Measurements from ENCODE around the gene SLC8A1.

Gene SLC8A1

DNA sequence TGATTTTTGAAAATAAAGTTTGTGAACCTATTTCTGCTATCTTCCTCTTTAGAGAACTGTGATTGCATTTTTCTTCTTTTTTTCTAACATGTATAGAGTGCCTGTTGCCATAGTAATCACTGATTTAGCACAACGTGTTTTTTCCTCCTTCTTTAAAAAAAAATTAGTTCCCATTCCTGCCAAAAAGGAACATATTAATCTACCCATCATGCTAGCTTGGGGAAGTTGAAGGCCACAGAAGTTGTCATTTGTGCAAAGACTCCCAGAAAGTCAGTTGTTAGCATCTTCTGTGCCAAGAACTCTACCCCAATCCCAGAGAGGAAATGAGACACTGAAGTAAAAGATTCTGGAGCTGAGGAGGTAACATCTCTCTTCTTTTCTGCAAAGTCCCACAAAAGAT, 57.3 kb downstream of the SLC8A1 start:
- Histone ChIP-seq H3K36me3 (ENCODE audit: control insufficient read depth in 1 of 2, insufficient read depth in 2 of 2, low read length in 2 of 2) (no peaks in the 10 kb centered on the region), H3K4me1 (ENCODE audit: control insufficient read depth in 1 of 2, insufficient read depth in 2 of 2, low read length in 2 of 2) (no peaks in the 10 kb centered on the region), H3K4me3 (ENCODE audit: low read depth in 1 of 2, low read length in 2 of 2) (no peak overlapping the region), H3K27me3 (ENCODE audit: control insufficient read depth in 1 of 2, insufficient read depth in 2 of 2, low read length in 2 of 2) (no peaks in the 10 kb centered on the region), H3K9me3 (ENCODE audit: control insufficient read depth in 1 of 2, low read length in 2 of 2) (no peaks in the 10 kb centered on the region), H3K27ac (ENCODE audit: low read depth, low read length) (no peak overlapping the region), H3K9ac (ENCODE audit: low read depth in 1 of 2, low read length in 2 of 2) (no peak overlapping the region)

DNA sequence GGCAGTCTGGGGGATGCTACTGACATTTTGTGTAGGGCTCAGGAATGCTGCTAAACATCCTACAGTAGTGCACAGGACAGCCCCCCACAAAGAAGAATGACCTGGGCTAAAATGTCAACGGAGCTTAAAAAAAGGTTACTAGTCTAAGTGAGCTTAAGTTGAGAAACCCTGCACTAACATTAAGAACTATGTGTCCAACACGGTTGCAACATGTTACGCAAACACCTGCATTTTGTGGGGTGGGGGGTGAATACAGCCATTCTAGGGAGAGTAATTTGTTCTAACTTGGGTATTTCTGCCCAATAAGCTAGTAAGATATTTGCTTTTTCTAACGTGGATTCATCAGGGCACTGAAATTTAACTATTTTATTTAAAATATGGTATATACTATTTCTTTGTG, 57.9 kb downstream of the SLC8A1 start:
- H3K27ac ChIP-seq (ENCODE audit: low read depth, low read length), result no peak overlapping the region
- no peaks in the 10 kb centered on the region for H3K4me1 ChIP-seq (ENCODE audit: control insufficient read depth in 1 of 2, insufficient read depth in 2 of 2, low read length in 2 of 2)
- no peaks in the 10 kb centered on the region for H3K27me3 ChIP-seq (ENCODE audit: control insufficient read depth in 1 of 2, insufficient read depth in 2 of 2, low read length in 2 of 2)
- H3K4me3 ChIP-seq (ENCODE audit: low read depth in 1 of 2, low read length in 2 of 2), result no peak overlapping the region
- no peaks in the 10 kb centered on the region for H3K9me3 ChIP-seq (ENCODE audit: control insufficient read depth in 1 of 2, low read length in 2 of 2)
- H3K36me3 ChIP-seq (ENCODE audit: control insufficient read depth in 1 of 2, insufficient read depth in 2 of 2, low read length in 2 of 2), result no peaks in the 10 kb centered on the region
- H3K9ac ChIP-seq (ENCODE audit: low read depth in 1 of 2, low read length in 2 of 2), result no peak overlapping the region

DNA sequence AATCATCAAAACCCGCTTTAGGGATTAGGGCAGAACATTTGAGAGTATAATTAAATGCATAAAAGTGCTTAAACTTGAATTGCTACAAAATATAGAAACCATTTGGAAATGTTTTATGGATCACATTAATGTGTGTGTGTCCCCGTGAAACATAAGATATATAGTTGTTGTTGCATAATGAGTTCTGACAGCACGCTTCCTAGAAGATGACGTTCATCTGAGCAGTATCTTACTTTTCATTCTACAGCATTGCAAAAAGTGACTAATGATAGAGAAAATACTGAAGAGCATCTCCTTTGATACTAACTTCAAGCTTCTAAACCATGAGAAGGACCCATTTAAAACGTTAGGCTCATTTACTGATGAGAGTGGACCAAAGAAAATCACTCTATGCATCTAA, 63.7 kb downstream of the SLC8A1 start:
- no peak overlapping the region for H3K9ac ChIP-seq (ENCODE audit: low read depth in 1 of 2, low read length in 2 of 2)
- H3K4me3 ChIP-seq (ENCODE audit: low read depth in 1 of 2, low read length in 2 of 2), result no peak overlapping the region
- H3K27ac ChIP-seq (ENCODE audit: low read depth, low read length), result no peak overlapping the region
- no peaks in the 10 kb centered on the region for H3K9me3 ChIP-seq (ENCODE audit: control insufficient read depth in 1 of 2, low read length in 2 of 2)
- no peaks in the 10 kb centered on the region for H3K27me3 ChIP-seq (ENCODE audit: control insufficient read depth in 1 of 2, insufficient read depth in 2 of 2, low read length in 2 of 2)
- H3K36me3 ChIP-seq (ENCODE audit: control insufficient read depth in 1 of 2, insufficient read depth in 2 of 2, low read length in 2 of 2), result no peaks in the 10 kb centered on the region
- no peaks in the 10 kb centered on the region for H3K4me1 ChIP-seq (ENCODE audit: control insufficient read depth in 1 of 2, insufficient read depth in 2 of 2, low read length in 2 of 2)

DNA sequence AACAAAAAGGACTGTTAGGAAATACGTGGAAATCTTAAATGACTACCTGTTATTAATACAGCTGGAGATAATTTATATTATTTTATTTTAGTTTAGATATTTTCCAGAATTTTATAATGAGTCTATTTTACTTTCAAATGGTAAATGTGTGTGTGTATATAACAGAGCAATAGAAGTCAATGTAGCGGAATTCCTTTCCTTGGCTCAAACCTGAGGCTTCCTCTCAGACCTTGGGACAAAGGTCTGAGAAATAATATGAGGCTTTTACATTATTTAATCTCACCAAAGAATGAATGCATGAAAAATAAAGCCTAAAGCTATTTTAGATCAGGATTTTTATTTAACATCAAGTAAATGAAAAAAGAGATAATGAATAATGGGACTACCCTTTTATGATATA, 65.7 kb downstream of the SLC8A1 start:
- H3K36me3 ChIP-seq (ENCODE audit: control insufficient read depth in 1 of 2, insufficient read depth in 2 of 2, low read length in 2 of 2), result no peaks in the 10 kb centered on the region
- no peaks in the 10 kb centered on the region for H3K4me1 ChIP-seq (ENCODE audit: control insufficient read depth in 1 of 2, insufficient read depth in 2 of 2, low read length in 2 of 2)
- no peak overlapping the region for H3K27ac ChIP-seq (ENCODE audit: low read depth, low read length)
- H3K27me3 ChIP-seq (ENCODE audit: control insufficient read depth in 1 of 2, insufficient read depth in 2 of 2, low read length in 2 of 2), result no peaks in the 10 kb centered on the region
- H3K9me3 ChIP-seq (ENCODE audit: control insufficient read depth in 1 of 2, low read length in 2 of 2), result peaks cover 9 to 10% of the 10 kb centered on the region in 2 donors
- no peak overlapping the region for H3K4me3 ChIP-seq (ENCODE audit: low read depth in 1 of 2, low read length in 2 of 2)
- no peak overlapping the region for H3K9ac ChIP-seq (ENCODE audit: low read depth in 1 of 2, low read length in 2 of 2)

DNA sequence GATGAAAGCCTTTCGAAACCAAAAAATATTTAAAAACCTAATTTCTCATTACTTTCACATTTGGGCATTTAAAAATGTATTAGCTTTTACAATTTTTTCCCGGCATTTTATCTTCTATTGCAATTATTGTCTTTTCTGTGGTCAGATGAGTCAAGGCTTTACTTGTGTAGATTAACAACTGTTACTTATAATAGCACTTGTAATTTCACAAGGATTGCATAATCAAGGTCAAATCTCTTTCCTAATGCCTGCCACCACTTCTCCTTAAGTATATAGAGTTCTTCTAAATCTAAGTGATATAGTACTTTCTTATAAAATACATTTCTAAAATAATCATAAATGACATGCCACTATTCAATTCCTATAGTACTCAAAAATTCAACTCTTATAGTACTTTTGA, 67.2 kb downstream of the SLC8A1 start:
- Histone ChIP-seq H3K27me3 (ENCODE audit: control insufficient read depth in 1 of 2, insufficient read depth in 2 of 2, low read length in 2 of 2) (no peaks in the 10 kb centered on the region), H3K9ac (ENCODE audit: low read depth in 1 of 2, low read length in 2 of 2) (no peak overlapping the region), H3K27ac (ENCODE audit: low read depth, low read length) (no peak overlapping the region), H3K36me3 (ENCODE audit: control insufficient read depth in 1 of 2, insufficient read depth in 2 of 2, low read length in 2 of 2) (no peaks in the 10 kb centered on the region), H3K4me1 (ENCODE audit: control insufficient read depth in 1 of 2, insufficient read depth in 2 of 2, low read length in 2 of 2) (no peaks in the 10 kb centered on the region), H3K9me3 (ENCODE audit: control insufficient read depth in 1 of 2, low read length in 2 of 2) (peaks cover 9 to 16% of the 10 kb centered on the region in 2 donors), H3K4me3 (ENCODE audit: low read depth in 1 of 2, low read length in 2 of 2) (no peak overlapping the region)

DNA sequence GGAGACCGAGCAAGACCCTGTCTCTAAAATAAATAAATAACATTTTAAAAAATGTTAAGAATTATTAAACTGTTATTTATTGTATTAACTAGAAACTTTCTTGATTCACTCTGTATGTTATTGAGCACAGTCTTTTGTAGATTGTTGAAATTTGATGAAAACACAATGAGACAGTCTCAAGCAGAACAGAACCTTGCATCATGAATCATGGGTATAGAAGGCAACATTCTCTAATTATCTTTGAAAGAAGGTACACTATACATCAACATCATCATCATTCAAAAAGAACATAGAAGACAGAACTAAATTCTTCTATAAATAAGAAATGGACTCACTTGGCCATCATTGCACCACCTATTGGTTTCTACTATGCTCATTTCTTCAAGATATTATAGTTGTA, 67.7 kb downstream of the SLC8A1 start:
- Histone ChIP-seq H3K27ac (ENCODE audit: low read depth, low read length) (no peak overlapping the region), H3K36me3 (ENCODE audit: control insufficient read depth in 1 of 2, insufficient read depth in 2 of 2, low read length in 2 of 2) (no peaks in the 10 kb centered on the region), H3K27me3 (ENCODE audit: control insufficient read depth in 1 of 2, insufficient read depth in 2 of 2, low read length in 2 of 2) (no peaks in the 10 kb centered on the region), H3K4me1 (ENCODE audit: control insufficient read depth in 1 of 2, insufficient read depth in 2 of 2, low read length in 2 of 2) (no peaks in the 10 kb centered on the region), H3K4me3 (ENCODE audit: low read depth in 1 of 2, low read length in 2 of 2) (no peak overlapping the region), H3K9me3 (ENCODE audit: control insufficient read depth in 1 of 2, low read length in 2 of 2) (peaks cover 9 to 16% of the 10 kb centered on the region in 2 donors), H3K9ac (ENCODE audit: low read depth in 1 of 2, low read length in 2 of 2) (no peak overlapping the region)

DNA sequence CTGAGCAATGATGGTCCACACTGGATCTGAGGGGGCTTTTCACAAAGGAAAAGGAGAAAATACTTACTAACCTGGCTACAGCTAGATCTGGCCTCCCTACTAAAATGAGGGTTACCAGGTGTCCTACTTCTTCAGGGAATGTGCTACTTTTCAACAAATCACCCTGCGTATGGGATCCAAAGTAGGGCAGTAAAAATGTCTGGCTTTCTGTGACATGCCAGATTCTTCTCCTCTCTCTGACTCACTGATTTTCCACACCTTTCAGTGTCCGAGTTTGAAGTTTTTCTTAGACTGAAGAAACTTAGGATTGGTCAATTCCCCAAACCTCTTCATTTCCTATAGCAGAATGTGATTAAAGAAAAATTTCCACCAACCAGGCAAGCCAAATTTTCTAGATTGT, 71.2 kb downstream of the SLC8A1 start:
- H3K9me3 ChIP-seq (ENCODE audit: control insufficient read depth in 1 of 2, low read length in 2 of 2), result peaks cover 9 to 16% of the 10 kb centered on the region in 2 donors
- H3K4me1 ChIP-seq (ENCODE audit: control insufficient read depth in 1 of 2, insufficient read depth in 2 of 2, low read length in 2 of 2), result no peaks in the 10 kb centered on the region
- no peak overlapping the region for H3K27ac ChIP-seq (ENCODE audit: low read depth, low read length)
- no peaks in the 10 kb centered on the region for H3K36me3 ChIP-seq (ENCODE audit: control insufficient read depth in 1 of 2, insufficient read depth in 2 of 2, low read length in 2 of 2)
- no peaks in the 10 kb centered on the region for H3K27me3 ChIP-seq (ENCODE audit: control insufficient read depth in 1 of 2, insufficient read depth in 2 of 2, low read length in 2 of 2)
- no peak overlapping the region for H3K4me3 ChIP-seq (ENCODE audit: low read depth in 1 of 2, low read length in 2 of 2)
- no peak overlapping the region for H3K9ac ChIP-seq (ENCODE audit: low read depth in 1 of 2, low read length in 2 of 2)

DNA sequence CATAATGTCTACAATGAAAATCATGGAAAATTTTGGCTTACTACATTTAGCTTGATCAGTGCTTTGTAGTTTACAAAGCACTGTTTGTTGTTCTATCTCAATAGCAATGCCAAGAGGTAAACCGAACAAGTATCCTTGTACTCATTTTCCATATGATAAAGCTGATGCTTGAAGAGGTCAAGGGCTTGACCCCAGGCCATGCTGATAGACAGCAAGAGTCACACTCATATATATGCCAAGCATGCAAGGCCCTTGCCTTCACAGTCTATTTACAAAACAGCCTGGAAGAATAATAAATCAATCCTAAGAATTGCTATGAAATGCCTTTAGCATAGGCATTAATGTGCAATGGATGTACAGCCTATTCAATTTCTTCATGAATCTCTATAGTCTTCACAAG, 71.8 kb downstream of the SLC8A1 start:
- Histone ChIP-seq H3K4me3 (ENCODE audit: low read depth in 1 of 2, low read length in 2 of 2) (no peak overlapping the region), H3K9me3 (ENCODE audit: control insufficient read depth in 1 of 2, low read length in 2 of 2) (peaks cover 9 to 16% of the 10 kb centered on the region in 2 donors)

DNA sequence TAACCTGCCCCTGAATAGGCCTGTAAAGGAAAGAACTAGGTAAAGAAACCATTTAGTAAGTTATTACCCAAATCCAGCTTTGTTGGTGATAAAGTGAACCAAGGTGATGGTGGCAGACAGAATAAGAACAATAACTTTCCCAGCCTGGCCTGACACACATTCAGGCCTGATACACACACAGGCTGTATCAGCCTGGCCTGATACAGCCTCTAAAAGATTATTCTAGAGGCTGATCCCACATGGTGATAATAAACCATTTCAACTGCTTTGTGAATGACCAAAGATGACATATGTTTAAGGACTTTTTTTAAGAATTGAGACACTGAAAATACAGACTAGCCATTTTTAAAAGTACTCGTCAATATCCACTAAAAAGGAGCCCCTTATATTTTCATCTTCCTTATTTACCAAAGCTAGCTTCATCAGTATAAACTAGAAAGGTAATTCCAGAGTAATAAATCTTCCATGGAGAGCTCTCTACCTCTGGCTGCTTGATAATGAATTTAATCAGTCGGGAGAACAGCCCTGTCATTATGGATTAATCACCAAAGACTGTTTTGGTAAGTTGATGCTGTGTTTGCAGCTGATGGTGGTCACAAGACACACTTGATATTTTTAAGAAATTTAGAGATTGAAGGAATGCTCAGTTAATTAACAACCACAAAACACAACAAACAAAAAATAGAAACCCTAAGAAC, 77.2 kb downstream of the SLC8A1 start:
- H3K9ac ChIP-seq (ENCODE audit: low read depth in 1 of 2, low read length in 2 of 2), result no peak overlapping the region
- no peaks in the 10 kb centered on the region for H3K4me1 ChIP-seq (ENCODE audit: control insufficient read depth in 1 of 2, insufficient read depth in 2 of 2, low read length in 2 of 2)
- H3K9me3 ChIP-seq (ENCODE audit: control insufficient read depth in 1 of 2, low read length in 2 of 2), result no peaks in the 10 kb centered on the region
- no peak overlapping the region for H3K4me3 ChIP-seq (ENCODE audit: low read depth in 1 of 2, low read length in 2 of 2)
- H3K27ac ChIP-seq (ENCODE audit: low read depth, low read length), result no peak overlapping the region
- H3K36me3 ChIP-seq (ENCODE audit: control insufficient read depth in 1 of 2, insufficient read depth in 2 of 2, low read length in 2 of 2), result no peaks in the 10 kb centered on the region
- no peaks in the 10 kb centered on the region for H3K27me3 ChIP-seq (ENCODE audit: control insufficient read depth in 1 of 2, insufficient read depth in 2 of 2, low read length in 2 of 2)

More for the DNA sequence above, 71.8 kb downstream of the SLC8A1 start:
- H3K9ac ChIP-seq (ENCODE audit: low read depth in 1 of 2, low read length in 2 of 2), result no peak overlapping the region
- H3K27me3 ChIP-seq (ENCODE audit: control insufficient read depth in 1 of 2, insufficient read depth in 2 of 2, low read length in 2 of 2), result no peaks in the 10 kb centered on the region
- no peak overlapping the region for H3K27ac ChIP-seq (ENCODE audit: low read depth, low read length)
- H3K4me1 ChIP-seq (ENCODE audit: control insufficient read depth in 1 of 2, insufficient read depth in 2 of 2, low read length in 2 of 2), result no peaks in the 10 kb centered on the region
- no peaks in the 10 kb centered on the region for H3K36me3 ChIP-seq (ENCODE audit: control insufficient read depth in 1 of 2, insufficient read depth in 2 of 2, low read length in 2 of 2)

DNA sequence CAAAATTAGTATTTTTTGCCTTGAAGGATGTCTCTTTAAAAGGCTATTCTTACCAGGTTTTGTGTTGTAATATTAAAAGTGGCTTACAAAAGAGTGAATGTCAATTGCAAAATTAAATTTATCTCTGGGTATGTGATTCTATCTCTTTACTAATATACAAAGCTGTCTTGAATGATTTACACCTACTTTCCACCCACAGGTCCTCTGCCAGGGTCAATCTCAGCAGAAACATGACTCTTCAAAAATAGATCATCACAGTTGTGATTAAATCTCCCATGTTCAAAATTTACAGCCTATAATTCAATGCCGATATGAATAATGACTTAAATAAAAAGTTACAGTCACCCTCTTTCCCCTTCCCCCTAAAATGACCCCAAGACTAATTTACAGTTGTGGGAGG, 78.8 kb downstream of the SLC8A1 start:
- no peak overlapping the region for H3K27ac ChIP-seq (ENCODE audit: low read depth, low read length)
- H3K9ac ChIP-seq (ENCODE audit: low read depth in 1 of 2, low read length in 2 of 2), result no peak overlapping the region
- H3K36me3 ChIP-seq (ENCODE audit: control insufficient read depth in 1 of 2, insufficient read depth in 2 of 2, low read length in 2 of 2), result no peaks in the 10 kb centered on the region
- no peaks in the 10 kb centered on the region for H3K4me1 ChIP-seq (ENCODE audit: control insufficient read depth in 1 of 2, insufficient read depth in 2 of 2, low read length in 2 of 2)
- H3K27me3 ChIP-seq (ENCODE audit: control insufficient read depth in 1 of 2, insufficient read depth in 2 of 2, low read length in 2 of 2), result no peaks in the 10 kb centered on the region
- no peaks in the 10 kb centered on the region for H3K9me3 ChIP-seq (ENCODE audit: control insufficient read depth in 1 of 2, low read length in 2 of 2)
- H3K4me3 ChIP-seq (ENCODE audit: low read depth in 1 of 2, low read length in 2 of 2), result no peak overlapping the region

Data from duodenal mucosa (tissue), 2 donors.